ENCODE data around the gene AQP3. TPM values are rescaled to one million over a fixed set of nuclear protein-coding genes. Genes with fewer than 3 reads are reported as not detected.
A peak's percentile ranks its signal among the peaks of the same experiment; 100 is the strongest.
"Not testable (repeated sequence)": the region's sequence is repeated elsewhere in the genome, so short reads cannot be mapped to it uniquely, and the experiment has no call there.

AQP3 gene
- 0.96 TPM for polyA plus RNA-seq (2013, experiment 1 of 2)
- 1.1 TPM for polyA plus RNA-seq (2013, experiment 2 of 2)

GRCh38 chr9:33446946-33447798 lies at the start of gene AQP3:
AQP3 (minus strand) TSS chr9:33447593; CDS start chr9:33447530, 63 bp downstream.
- DNase-seq (ENCODE audit: low spot score), result peak; percentile 52
- no peak within 1 kb of the TSS for H2BK5ac ChIP-seq (ENCODE audit: low read length)
- H3K14ac ChIP-seq (ENCODE audit: low read length), result peak within 1 kb of the TSS; percentile 10
- H3K9ac ChIP-seq (ENCODE audit: low read depth, low read length, poor library complexity), result peak within 1 kb of the TSS; percentile 74
- H3K27me3 ChIP-seq (ENCODE audit: control insufficient read depth in 3 of 3, insufficient read depth in 3 of 3, low read depth in 1 of 3, low read length in 3 of 3), result peaks cover 0 to 43% (median 21%) of the 10 kb centered on the region in 3 experiments
- peak within 1 kb of the TSS; percentile 34 to 68 for H3K4me3 ChIP-seq (ENCODE audit: low read length in 2 of 2)
- H2BK12ac ChIP-seq (ENCODE audit: low read length), result no peak within 1 kb of the TSS
- no peak within 1 kb of the TSS for H3K4ac ChIP-seq (ENCODE audit: low read length)
- peaks cover 10 to 23% of the 10 kb centered on the region in 2 donors for H3K4me1 ChIP-seq (ENCODE audit: control insufficient read depth in 2 of 2, insufficient read depth in 1 of 2, low read depth in 1 of 2, low read length in 2 of 2)
- peak within 1 kb of the TSS; percentile 74 for H3K4me2 ChIP-seq (ENCODE audit: insufficient read depth, low read length, poor library complexity, severe bottlenecking)
- no peaks in the 10 kb centered on the region for H3K79me1 ChIP-seq (ENCODE audit: low read depth, low read length)
- peak within 1 kb of the TSS; percentile 20 for H2AK5ac ChIP-seq (ENCODE audit: low read depth, low read length)
- H3K18ac ChIP-seq (ENCODE audit: low read length), result peak within 1 kb of the TSS; percentile 69
- WGBS, 2 donors (ENCODE audit: extremely low coverage in 2 of 2, insufficient read length in 2 of 2, insufficient replicate concordance in 1 of 2), result no CpG with 5 or more reads among the region's 50 CpGs
- no peak within 1 kb of the TSS for H2BK15ac ChIP-seq (ENCODE audit: low read length)
- H3K23ac ChIP-seq (ENCODE audit: low read depth, low read length, poor library complexity), result peak within 1 kb of the TSS; percentile 26
- H4K8ac ChIP-seq (ENCODE audit: low read depth, low read length), result no peak within 1 kb of the TSS
- no peak within 1 kb of the TSS for H3K27ac ChIP-seq (replicated peaks; ENCODE audit: low read length)
- peak within 1 kb of the TSS; percentile 91 for H2AFZ ChIP-seq (ENCODE audit: low read length)
- no peak within 1 kb of the TSS for H4K91ac ChIP-seq (ENCODE audit: low read depth, low read length, poor library complexity)
- no peaks in the 10 kb centered on the region for H3K36me3 ChIP-seq (replicated peaks in 1 of 2; ENCODE audit: control insufficient read depth in 2 of 2, insufficient read depth in 2 of 2, low read length in 2 of 2)
- peaks cover 0 to 2% of the 10 kb centered on the region in 2 donors for H3K9me3 ChIP-seq (replicated peaks in 1 of 2; ENCODE audit: control insufficient read depth in 2 of 2, insufficient read depth in 1 of 2, low read depth in 1 of 2, low read length in 2 of 2)
- no peak within 1 kb of the TSS for H2BK120ac ChIP-seq (ENCODE audit: low read depth, low read length)

- not testable (repeated sequence) for H2AK5ac ChIP-seq (ENCODE audit: low read depth, low read length); H2BK120ac ChIP-seq (ENCODE audit: low read depth, low read length); H2BK15ac ChIP-seq (ENCODE audit: low read length); H3K4me1 ChIP-seq (ENCODE audit: control insufficient read depth in 2 of 2, insufficient read depth in 1 of 2, low read depth in 1 of 2, low read length in 2 of 2); H2BK5ac ChIP-seq (ENCODE audit: low read length); H3K4ac ChIP-seq (ENCODE audit: low read length); H3K9ac ChIP-seq (ENCODE audit: low read depth, low read length, poor library complexity); H3K36me3 ChIP-seq (replicated peaks in 1 of 2; ENCODE audit: control insufficient read depth in 2 of 2, insufficient read depth in 2 of 2, low read length in 2 of 2); H3K79me1 ChIP-seq (ENCODE audit: low read depth, low read length); H2BK12ac ChIP-seq (ENCODE audit: low read length); H3K4me2 ChIP-seq (ENCODE audit: insufficient read depth, low read length, poor library complexity, severe bottlenecking); H3K27me3 ChIP-seq (ENCODE audit: control insufficient read depth in 3 of 3, insufficient read depth in 3 of 3, low read depth in 1 of 3, low read length in 3 of 3); H3K4me3 ChIP-seq (ENCODE audit: low read length in 2 of 2); H3K18ac ChIP-seq (ENCODE audit: low read length); H3K14ac ChIP-seq (ENCODE audit: low read length); DNase-seq (ENCODE audit: low spot score); H3K27ac ChIP-seq (replicated peaks; ENCODE audit: low read length); H2AFZ ChIP-seq (ENCODE audit: low read length); H4K8ac ChIP-seq (ENCODE audit: low read depth, low read length); H3K9me3 ChIP-seq (replicated peaks in 1 of 2; ENCODE audit: control insufficient read depth in 2 of 2, insufficient read depth in 1 of 2, low read depth in 1 of 2, low read length in 2 of 2); H4K91ac ChIP-seq (ENCODE audit: low read depth, low read length, poor library complexity); H3K23ac ChIP-seq (ENCODE audit: low read depth, low read length, poor library complexity)
- no CpG with 5 or more reads among the region's 2 CpGs for WGBS, 2 donors (ENCODE audit: extremely low coverage in 2 of 2, insufficient read length in 2 of 2, insufficient replicate concordance in 1 of 2)
Measured at GRCh38 chr9:33493819-33494218, 46.4 kb upstream of the AQP3 start.

GRCh38 chr9:33489066-33489465 lies 41.7 kb upstream of the AQP3 start:
- no CpG with 5 or more reads among the region's 2 CpGs for WGBS, 2 donors (ENCODE audit: extremely low coverage in 2 of 2, insufficient read length in 2 of 2, insufficient replicate concordance in 1 of 2)
- no peak overlapping the region for H4K91ac ChIP-seq (ENCODE audit: low read depth, low read length, poor library complexity)

GRCh38 chr9:33485312-33485711 lies 37.9 kb upstream of the AQP3 start:
- H3K4ac ChIP-seq (ENCODE audit: low read length); H3K4me2 ChIP-seq (ENCODE audit: insufficient read depth, low read length, poor library complexity, severe bottlenecking); H3K18ac ChIP-seq (ENCODE audit: low read length); H3K4me3 ChIP-seq (ENCODE audit: low read length in 2 of 2); H3K36me3 ChIP-seq (replicated peaks in 1 of 2; ENCODE audit: control insufficient read depth in 2 of 2, insufficient read depth in 2 of 2, low read length in 2 of 2); H4K8ac ChIP-seq (ENCODE audit: low read depth, low read length); H2BK5ac ChIP-seq (ENCODE audit: low read length); H3K27me3 ChIP-seq (ENCODE audit: control insufficient read depth in 3 of 3, insufficient read depth in 3 of 3, low read depth in 1 of 3, low read length in 3 of 3); H3K79me1 ChIP-seq (ENCODE audit: low read depth, low read length); H3K4me1 ChIP-seq (ENCODE audit: control insufficient read depth in 2 of 2, insufficient read depth in 1 of 2, low read depth in 1 of 2, low read length in 2 of 2); H3K14ac ChIP-seq (ENCODE audit: low read length); H2BK12ac ChIP-seq (ENCODE audit: low read length); H3K27ac ChIP-seq (replicated peaks; ENCODE audit: low read length); H3K23ac ChIP-seq (ENCODE audit: low read depth, low read length, poor library complexity); H2BK120ac ChIP-seq (ENCODE audit: low read depth, low read length); H2BK15ac ChIP-seq (ENCODE audit: low read length); H3K9ac ChIP-seq (ENCODE audit: low read depth, low read length, poor library complexity); H4K91ac ChIP-seq (ENCODE audit: low read depth, low read length, poor library complexity); DNase-seq (ENCODE audit: low spot score); H2AK5ac ChIP-seq (ENCODE audit: low read depth, low read length); H3K9me3 ChIP-seq (replicated peaks in 1 of 2; ENCODE audit: control insufficient read depth in 2 of 2, insufficient read depth in 1 of 2, low read depth in 1 of 2, low read length in 2 of 2); H2AFZ ChIP-seq (ENCODE audit: low read length): not testable (repeated sequence)

More at GRCh38 chr9:33489066-33489465, 41.7 kb upstream of the AQP3 start:
- Histone ChIP-seq H3K4me1 (ENCODE audit: control insufficient read depth in 2 of 2, insufficient read depth in 1 of 2, low read depth in 1 of 2, low read length in 2 of 2) (no peaks in the 10 kb centered on the region), H3K36me3 (replicated peaks in 1 of 2; ENCODE audit: control insufficient read depth in 2 of 2, insufficient read depth in 2 of 2, low read length in 2 of 2) (no peaks in the 10 kb centered on the region), H4K8ac (ENCODE audit: low read depth, low read length) (no peak overlapping the region), H3K79me1 (ENCODE audit: low read depth, low read length) (no peaks in the 10 kb centered on the region), H2BK5ac (ENCODE audit: low read length) (no peak overlapping the region), H3K4ac (ENCODE audit: low read length) (no peak overlapping the region), H3K23ac (ENCODE audit: low read depth, low read length, poor library complexity) (no peak overlapping the region), H3K9ac (ENCODE audit: low read depth, low read length, poor library complexity) (no peak overlapping the region), H3K27ac (replicated peaks; ENCODE audit: low read length) (no peak overlapping the region), H3K27me3 (ENCODE audit: control insufficient read depth in 3 of 3, insufficient read depth in 3 of 3, low read depth in 1 of 3, low read length in 3 of 3) (no peaks in the 10 kb centered on the region), H2BK120ac (ENCODE audit: low read depth, low read length) (no peak overlapping the region), H3K4me2 (ENCODE audit: insufficient read depth, low read length, poor library complexity, severe bottlenecking) (no peak overlapping the region), H3K18ac (ENCODE audit: low read length) (no peak overlapping the region), H2BK15ac (ENCODE audit: low read length) (no peak overlapping the region), H2AFZ (ENCODE audit: low read length) (no peak overlapping the region), H2AK5ac (ENCODE audit: low read depth, low read length) (no peak overlapping the region), H3K4me3 (ENCODE audit: low read length in 2 of 2) (no peak overlapping the region), H3K14ac (ENCODE audit: low read length) (no peak overlapping the region), H2BK12ac (ENCODE audit: low read length) (no peak overlapping the region), H3K9me3 (replicated peaks in 1 of 2; ENCODE audit: control insufficient read depth in 2 of 2, insufficient read depth in 1 of 2, low read depth in 1 of 2, low read length in 2 of 2) (no peaks in the 10 kb centered on the region)
- DNase-seq (ENCODE audit: low spot score), result no peak

Measured in neuronal stem cell (in vitro differentiated cells).